ENCODE measurements around the gene STRN3.
"Not testable (repeated sequence)": the region's sequence is repeated elsewhere in the genome, so short reads cannot be mapped to it uniquely, and the experiment has no call there.

The STRN3 gene

GRCh38 chr14:31036552-31036951, 10.4 kb upstream of the STRN3 start:
- DNase-seq = no peak

DNA sequence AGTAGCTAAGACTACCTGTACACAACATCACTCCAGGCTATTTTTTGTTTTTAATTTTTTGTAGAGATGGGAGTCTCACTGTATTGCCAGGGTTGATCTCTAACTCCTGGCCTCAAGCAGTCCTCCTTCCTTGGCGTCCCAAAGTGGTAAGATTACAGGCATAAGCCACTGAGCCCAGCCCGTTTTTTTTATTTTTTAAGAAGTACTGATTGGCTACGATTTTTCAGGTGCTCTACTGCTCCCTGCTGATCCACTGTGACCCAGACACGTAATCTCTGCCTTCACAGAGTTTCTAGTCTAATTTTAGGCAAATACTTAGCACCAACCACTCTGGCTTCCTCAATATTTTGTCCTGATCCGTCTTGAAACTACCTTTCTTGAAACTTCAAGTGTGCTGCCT, 4.3 kb upstream of the STRN3 start:
- no peak for DNase-seq

GRCh38 chr14:31029016-31029970, 3.1 kb upstream of the STRN3 start:
- no peak for DNase-seq

DNA sequence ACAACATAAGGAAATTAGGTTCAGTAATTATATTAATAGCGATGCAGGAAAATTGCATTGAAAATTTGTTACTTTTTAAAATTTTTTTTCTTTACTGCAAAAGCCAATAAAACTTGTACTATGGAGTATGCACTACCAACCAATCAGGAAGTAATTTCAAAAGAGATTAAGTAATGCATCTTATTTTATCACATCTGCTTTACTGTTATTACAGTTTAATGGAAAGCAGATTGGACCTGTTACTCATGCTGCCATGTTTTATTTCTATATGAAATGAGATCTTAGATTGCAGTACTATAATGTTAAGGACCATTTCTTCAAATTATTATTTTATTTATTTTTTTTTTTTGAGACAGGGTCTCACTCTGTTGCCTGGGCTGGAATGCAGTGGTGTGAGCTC, 1.7 kb upstream of the STRN3 start:
- no peak for DNase-seq

DNA sequence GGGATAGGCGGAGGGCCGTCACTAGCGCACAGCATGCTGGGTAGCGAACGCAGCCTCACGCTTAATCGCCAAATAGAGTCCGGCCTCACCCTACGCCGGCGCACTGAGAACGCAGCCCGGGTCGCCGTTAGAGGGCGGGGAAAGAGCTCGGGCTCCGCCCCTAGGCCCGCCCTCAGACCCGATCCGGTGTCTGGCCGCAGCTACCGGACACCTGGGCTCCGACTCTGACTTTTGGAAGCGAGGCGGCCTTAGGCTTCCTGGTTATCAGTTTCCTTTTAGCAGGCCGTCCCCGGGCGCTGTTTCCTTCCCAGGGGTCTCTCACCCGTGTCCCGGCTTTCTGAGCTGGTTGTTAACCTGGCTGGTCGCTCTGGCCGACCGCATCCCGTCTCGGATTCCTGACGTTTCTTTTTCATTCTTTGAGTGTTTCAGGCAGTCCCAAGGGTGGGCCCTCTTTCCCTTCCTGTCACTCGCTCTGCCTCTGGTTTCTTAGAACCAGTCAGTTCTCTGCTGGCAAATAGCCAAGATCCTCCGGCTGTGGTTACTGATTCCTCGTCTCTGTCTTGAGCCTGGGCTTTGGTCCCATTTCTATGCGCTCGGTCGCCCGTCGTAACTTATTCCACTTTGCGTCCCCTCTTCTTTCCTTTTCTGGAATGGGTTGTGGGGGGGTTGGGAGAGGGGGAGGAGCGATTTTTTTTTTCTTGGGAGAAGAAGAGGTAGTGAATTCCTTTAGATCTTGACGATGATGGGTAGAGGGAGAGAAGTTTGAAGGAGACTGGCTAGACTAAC, 464 bp upstream of the STRN3 start:
- DNase-seq = peak; percentile 95

- DNase-seq = no peak
Measured at GRCh38 chr14:31025367-31026076, 657 bp downstream of the STRN3 start, which contains the start of gene AP4S1. AP4S1 (plus strand) TSS chr14:31025649; CDS start chr14:31066197, 40,548 bp downstream.

DNA sequence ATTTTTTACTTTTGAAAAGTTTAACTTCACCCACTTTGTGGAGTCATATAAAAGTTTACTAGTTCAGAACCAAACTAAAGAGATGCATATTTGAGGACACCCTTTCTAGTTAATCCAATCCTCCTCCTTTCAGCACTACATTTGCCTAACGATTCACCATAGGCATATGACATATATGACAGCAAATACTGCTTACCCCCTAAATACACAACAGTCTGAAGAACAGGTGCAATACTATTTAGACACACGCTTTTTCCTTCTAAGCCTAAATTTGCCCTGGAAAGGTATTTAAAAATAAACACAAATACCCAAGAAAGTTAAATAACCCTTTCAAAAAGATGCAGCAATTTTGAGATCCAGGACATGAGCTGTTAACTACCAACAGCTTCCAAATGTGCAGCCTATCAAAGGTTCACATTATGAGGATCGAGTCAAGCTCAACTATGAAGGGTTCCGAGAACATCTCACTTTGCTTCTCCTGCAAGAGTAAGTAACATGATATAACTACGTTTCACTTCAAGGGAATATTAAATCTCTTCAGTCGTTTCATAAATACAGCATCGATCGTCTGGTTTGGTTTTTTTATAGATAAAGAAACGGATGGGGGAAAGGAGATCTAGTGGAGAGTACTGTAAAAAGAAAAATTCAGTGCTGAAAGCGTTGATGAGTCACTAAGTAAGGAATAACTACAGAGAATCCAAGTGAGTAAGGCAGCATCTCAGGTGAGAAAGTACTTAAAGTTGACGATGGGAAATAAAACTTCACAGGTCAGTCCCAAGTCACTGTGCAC, 1.4 kb downstream of the STRN3 start:
- DNase-seq = no peak

DNA sequence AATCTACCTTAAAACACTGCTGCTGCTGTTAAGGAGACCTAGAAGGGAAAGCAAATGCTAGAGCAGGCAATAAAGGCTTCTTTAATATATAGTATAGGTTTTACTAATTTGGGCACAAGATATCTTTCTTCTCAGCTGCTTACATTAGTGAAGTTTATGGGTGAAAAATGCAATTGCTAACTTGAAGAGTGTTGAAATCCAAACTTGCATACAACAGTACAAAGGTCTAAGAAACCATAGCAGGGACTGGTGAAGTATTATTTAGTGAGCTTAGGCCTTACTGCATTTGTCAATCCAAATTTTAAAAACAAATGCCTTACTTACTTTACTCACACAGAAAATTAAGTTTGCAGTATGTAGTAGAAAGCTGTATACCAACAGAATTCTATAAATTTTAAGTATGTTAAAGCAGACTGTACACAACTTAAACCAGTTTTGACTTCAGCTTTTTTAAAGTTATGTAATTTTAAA, 2.1 kb downstream of the STRN3 start:
- DNase-seq = no peak

- DNase-seq = no peak
Measured at GRCh38 chr14:31022386-31022785, 3.8 kb downstream of the STRN3 start.

DNA sequence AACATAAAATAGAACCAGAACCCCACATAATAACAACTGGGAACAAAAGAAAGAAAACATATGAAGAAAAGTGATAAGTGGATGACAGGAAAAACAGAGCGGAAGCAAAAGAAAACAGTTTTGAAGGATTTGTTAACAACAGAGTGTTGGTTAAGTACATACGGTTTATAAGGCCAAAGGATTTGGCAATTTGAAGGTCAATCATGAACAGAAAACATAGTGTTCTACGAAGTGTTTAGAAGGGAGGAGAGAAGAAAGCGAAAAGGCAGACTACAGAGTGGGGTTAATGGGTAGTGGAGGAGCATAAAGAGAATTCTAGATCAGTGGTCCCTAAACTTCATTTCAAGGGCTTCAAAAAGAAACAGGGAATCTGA, 4.6 kb downstream of the STRN3 start:
- DNase-seq = no peak

- no peak for DNase-seq
Measured at GRCh38 chr14:31020834-31021575, 5.2 kb downstream of the STRN3 start.

DNA sequence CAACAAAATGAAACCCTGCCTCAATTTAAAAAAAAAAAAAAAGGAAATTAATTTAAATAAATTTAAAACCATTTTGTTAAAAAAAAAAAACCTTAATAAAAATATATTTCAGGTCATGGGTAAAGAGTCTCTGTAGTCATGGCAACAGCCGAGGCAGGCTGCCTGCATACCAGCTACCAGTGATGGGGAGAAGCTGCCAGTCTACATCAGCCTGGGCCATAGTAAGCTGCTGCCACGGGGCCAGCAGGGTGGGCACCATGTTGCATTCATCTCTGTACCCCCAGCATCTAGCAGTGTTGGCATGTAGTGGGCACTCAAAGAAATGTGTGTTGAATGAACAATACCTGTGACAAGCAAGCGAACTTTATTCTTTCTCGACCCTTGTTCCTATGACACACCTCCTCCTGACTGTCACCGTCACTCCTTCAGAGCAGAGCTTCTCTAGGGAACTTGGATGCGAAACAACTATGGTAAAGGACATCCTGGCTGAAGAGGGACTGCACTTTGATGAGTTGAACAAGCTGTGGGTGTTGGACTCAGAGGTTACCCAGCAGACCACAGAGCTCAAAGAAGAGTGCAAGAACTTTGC, 8.0 kb downstream of the STRN3 start:
- no peak for DNase-seq

- no peak for DNase-seq
Measured at GRCh38 chr14:31013841-31014240, 12.3 kb downstream of the STRN3 start.

DNA sequence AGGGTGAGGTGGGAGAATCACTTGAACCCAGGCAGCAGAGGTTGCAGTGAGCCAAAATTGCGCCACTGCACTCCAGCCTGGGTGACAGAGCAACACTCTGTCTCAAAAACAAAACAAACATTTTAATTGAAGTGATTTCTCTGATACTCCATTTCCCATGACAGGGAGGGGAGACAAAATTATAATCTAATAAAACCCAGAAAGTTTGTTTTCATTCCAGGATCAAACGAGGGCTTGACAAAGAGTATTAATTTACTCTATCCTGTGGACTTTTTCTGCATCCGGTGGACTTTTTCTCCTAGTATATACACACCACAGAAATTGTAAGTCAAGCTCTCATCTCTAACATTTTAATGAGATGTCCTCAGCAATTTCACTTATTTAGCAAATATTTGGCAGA, 15.2 kb downstream of the STRN3 start:
- DNase-seq = no peak

GRCh38 chr14:31009836-31010574, 16.2 kb downstream of the STRN3 start:
- no peak for DNase-seq

- no peak for DNase-seq
Measured at GRCh38 chr14:31006703-31007102, 19.5 kb downstream of the STRN3 start.

DNA sequence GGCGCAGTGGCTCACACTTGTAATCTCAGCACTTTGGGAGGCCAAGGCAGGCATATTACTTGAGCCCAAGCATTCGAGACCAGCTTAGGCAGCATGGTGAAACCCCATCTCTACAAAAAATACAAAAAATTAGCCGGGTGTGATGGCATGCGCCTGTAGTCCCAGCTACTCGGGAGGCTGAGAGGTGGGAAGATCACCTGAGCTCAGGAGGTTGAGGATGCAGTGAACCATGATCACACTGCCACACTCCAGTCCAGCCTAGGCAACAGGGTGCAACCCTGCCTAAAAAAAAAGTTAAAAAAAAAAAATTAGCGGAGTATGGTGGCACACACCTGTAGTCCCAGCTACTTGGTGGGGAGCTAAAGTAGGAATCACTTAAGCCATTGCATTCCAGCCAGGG, 22.2 kb downstream of the STRN3 start:
- DNase-seq = not testable (repeated sequence)

- no peak for DNase-seq
Measured at GRCh38 chr14:31003284-31003683, 22.9 kb downstream of the STRN3 start.

GRCh38 chr14:31001339-31001658, 24.9 kb downstream of the STRN3 start:
- no peak for DNase-seq

DNA sequence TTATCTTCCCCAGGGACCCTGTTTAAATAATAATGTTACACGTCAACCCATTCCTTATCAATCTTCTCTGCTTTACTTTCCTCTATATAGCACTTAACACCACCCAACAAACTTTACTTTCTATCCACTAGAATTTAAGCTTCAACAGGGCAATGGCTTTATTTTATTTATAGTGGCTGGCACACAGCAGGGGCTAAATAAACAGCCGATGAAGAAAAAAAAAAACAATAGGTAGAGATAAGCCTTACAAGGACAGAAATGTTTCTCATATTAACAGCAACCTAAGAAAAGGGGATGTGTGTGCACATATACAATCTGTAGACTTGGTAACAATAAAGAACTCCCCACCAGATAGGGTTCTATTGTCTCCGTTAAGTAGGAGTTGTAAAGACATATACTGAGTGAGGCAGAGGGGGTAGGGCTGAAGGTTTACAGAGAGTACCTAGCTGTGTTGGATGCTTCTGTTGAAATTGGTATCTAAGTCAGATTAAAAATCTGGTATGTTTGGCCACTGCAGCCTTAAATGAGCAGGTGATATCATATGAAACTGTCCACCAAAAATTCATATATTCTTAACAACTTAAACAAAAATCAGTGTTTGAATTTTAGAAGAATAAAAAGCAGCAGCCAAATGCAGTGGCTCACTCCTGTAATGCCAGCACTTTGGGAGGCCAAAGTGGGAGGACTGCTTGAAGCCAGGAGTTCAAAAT, 25.4 kb downstream of the STRN3 start:
- DNase-seq = no peak

Data from NCI-H524 treated with DMSO at 0.1 percent for 48 hours (cell line).